Measurements from ENCODE around the gene FHIT.

FHIT gene

GRCh38 chr3:60325610-60326170 is 925.6 kb downstream of the FHIT start:
- no peaks in the 10 kb centered on the region for H3K9me3 ChIP-seq
- no peak for TF ChIP-seq CTCF (IDR thresholded peaks at IDR 0.05)
- no peaks in the 10 kb centered on the region for H3K27me3 ChIP-seq
- H3K27ac ChIP-seq = no peak overlapping the region
- H3K4me1 ChIP-seq (ENCODE audit: control insufficient read depth in 1 of 2, insufficient read depth in 1 of 2, low read depth in 1 of 2, low read length in 1 of 2) = peaks cover 0 to 8% of the 10 kb centered on the region in 2 experiments
- H3K36me3 ChIP-seq = no peaks in the 10 kb centered on the region
- peak overlapping the region in 1 of 2 experiments; percentile 13 for H3K4me3 ChIP-seq (ENCODE audit: low read depth in 1 of 2, low read length in 1 of 2)

- H3K27ac ChIP-seq = no peak overlapping the region
- no peak for TF ChIP-seq CTCF (IDR thresholded peaks at IDR 0.05)
- H3K4me3 ChIP-seq (ENCODE audit: low read depth in 1 of 2, low read length in 1 of 2) = no peak overlapping the region
- no peaks in the 10 kb centered on the region for H3K27me3 ChIP-seq
- H3K36me3 ChIP-seq = no peaks in the 10 kb centered on the region
- peaks cover 0 to 8% of the 10 kb centered on the region in 2 experiments for H3K4me1 ChIP-seq (ENCODE audit: control insufficient read depth in 1 of 2, insufficient read depth in 1 of 2, low read depth in 1 of 2, low read length in 1 of 2)
- no peaks in the 10 kb centered on the region for H3K9me3 ChIP-seq
Observed at GRCh38 chr3:60323651-60324050, 927.6 kb downstream of the FHIT start.

- no peaks in the 10 kb centered on the region for H3K27me3 ChIP-seq
- no peak overlapping the region for H3K27ac ChIP-seq
- H3K36me3 ChIP-seq = no peaks in the 10 kb centered on the region
- no peak overlapping the region for H3K4me3 ChIP-seq (ENCODE audit: low read depth in 1 of 2, low read length in 1 of 2)
- peaks cover 0 to 8% of the 10 kb centered on the region in 2 experiments for H3K4me1 ChIP-seq (ENCODE audit: control insufficient read depth in 1 of 2, insufficient read depth in 1 of 2, low read depth in 1 of 2, low read length in 1 of 2)
- no peaks in the 10 kb centered on the region for H3K9me3 ChIP-seq
- TF ChIP-seq CTCF (IDR thresholded peaks at IDR 0.05) = no peak
Observed at GRCh38 chr3:60323180-60323579, 928.1 kb downstream of the FHIT start.

- Histone ChIP-seq H3K27me3 (no peaks in the 10 kb centered on the region), H3K27ac (no peak overlapping the region), H3K9me3 (no peaks in the 10 kb centered on the region), H3K4me1 (ENCODE audit: control insufficient read depth in 1 of 2, insufficient read depth in 1 of 2, low read depth in 1 of 2, low read length in 1 of 2) (peaks cover 0 to 8% of the 10 kb centered on the region in 2 experiments), H3K4me3 (ENCODE audit: low read depth in 1 of 2, low read length in 1 of 2) (no peak overlapping the region), H3K36me3 (no peaks in the 10 kb centered on the region)
- TF ChIP-seq CTCF (IDR thresholded peaks at IDR 0.05) = no peak
Observed at GRCh38 chr3:60322298-60322856, 928.9 kb downstream of the FHIT start.

GRCh38 chr3:60319179-60319858 is 931.9 kb downstream of the FHIT start:
- H3K4me1 ChIP-seq (ENCODE audit: control insufficient read depth in 1 of 2, insufficient read depth in 1 of 2, low read depth in 1 of 2, low read length in 1 of 2) = no peaks in the 10 kb centered on the region
- H3K9me3 ChIP-seq = no peaks in the 10 kb centered on the region
- no peak for TF ChIP-seq CTCF (IDR thresholded peaks at IDR 0.05)
- no peak overlapping the region for H3K4me3 ChIP-seq (ENCODE audit: low read depth in 1 of 2, low read length in 1 of 2)
- no peaks in the 10 kb centered on the region for H3K27me3 ChIP-seq
- no peak overlapping the region for H3K27ac ChIP-seq
- H3K36me3 ChIP-seq = no peaks in the 10 kb centered on the region

All from neutrophil (primary cell).